ENCODE measurements around the gene ZNF25.

The ZNF25 gene

DNA sequence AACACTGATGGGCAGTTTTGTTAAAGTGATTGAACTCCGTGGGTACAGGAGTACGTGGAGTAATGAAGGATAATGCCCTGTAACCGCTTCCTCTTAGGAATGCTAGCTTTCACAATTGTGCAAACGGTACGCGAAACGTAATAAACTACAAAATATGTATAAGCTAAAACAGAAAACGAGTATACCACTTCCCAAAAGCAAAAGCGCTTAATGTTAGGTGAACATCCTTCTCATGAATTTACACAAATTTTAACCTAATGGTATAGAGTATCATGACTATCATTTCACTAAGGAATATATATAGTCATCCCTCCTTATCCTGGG lies 395 bp upstream of the ZNF25 start:
- H3K27ac ChIP-seq = peak overlapping the region; percentile 11; the same call in 1 of the 2 replicates
- TF ChIP-seq, protein P1, sequence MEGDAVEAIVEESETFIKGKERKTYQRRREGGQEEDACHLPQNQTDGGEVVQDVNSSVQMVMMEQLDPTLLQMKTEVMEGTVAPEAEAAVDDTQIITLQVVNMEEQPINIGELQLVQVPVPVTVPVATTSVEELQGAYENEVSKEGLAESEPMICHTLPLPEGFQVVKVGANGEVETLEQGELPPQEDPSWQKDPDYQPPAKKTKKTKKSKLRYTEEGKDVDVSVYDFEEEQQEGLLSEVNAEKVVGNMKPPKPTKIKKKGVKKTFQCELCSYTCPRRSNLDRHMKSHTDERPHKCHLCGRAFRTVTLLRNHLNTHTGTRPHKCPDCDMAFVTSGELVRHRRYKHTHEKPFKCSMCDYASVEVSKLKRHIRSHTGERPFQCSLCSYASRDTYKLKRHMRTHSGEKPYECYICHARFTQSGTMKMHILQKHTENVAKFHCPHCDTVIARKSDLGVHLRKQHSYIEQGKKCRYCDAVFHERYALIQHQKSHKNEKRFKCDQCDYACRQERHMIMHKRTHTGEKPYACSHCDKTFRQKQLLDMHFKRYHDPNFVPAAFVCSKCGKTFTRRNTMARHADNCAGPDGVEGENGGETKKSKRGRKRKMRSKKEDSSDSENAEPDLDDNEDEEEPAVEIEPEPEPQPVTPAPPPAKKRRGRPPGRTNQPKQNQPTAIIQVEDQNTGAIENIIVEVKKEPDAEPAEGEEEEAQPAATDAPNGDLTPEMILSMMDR (conservative IDR thresholded peaks at IDR 0.05; ENCODE audit: low read depth, low read length) = peak; percentile 35; the same call in 1 of the 2 replicates
- H4K20me1 ChIP-seq (ENCODE audit: insufficient read depth) = no peaks in the 10 kb centered on the region
- no peaks in the 10 kb centered on the region for H3K27me3 ChIP-seq (ENCODE audit: insufficient read depth, low read depth)
- H3K4me2 ChIP-seq = peak overlapping the region; percentile 80
- no peaks in the 10 kb centered on the region for H3K79me2 ChIP-seq (ENCODE audit: insufficient read depth, low read depth)
- no peaks in the 10 kb centered on the region for H3K36me3 ChIP-seq (ENCODE audit: insufficient read depth)
- no peak overlapping the region for H3K9ac ChIP-seq
- peaks cover 14% of the 10 kb centered on the region for H3K4me1 ChIP-seq (ENCODE audit: low read depth, poor library complexity, severe bottlenecking)
- no peak overlapping the region for H3K4me3 ChIP-seq (IDR thresholded peaks at IDR 0.05; ENCODE audit: insufficient read depth, low read depth, low read length)
- H2AFZ ChIP-seq (ENCODE audit: low read depth) = peak overlapping the region; percentile 88

GRCh38 chr10:37975401-37975991 lies 951 bp downstream of the ZNF25 start:
- Histone ChIP-seq H2AFZ (ENCODE audit: low read depth) (peak overlapping the region; percentile 83), H3K4me1 (ENCODE audit: low read depth, poor library complexity, severe bottlenecking) (peaks cover 14% of the 10 kb centered on the region), H3K27ac (peak overlapping the region; percentile 70), H3K79me2 (ENCODE audit: insufficient read depth, low read depth) (no peaks in the 10 kb centered on the region), H3K4me2 (peak overlapping the region; percentile 83), H3K36me3 (ENCODE audit: insufficient read depth) (no peaks in the 10 kb centered on the region), H4K20me1 (ENCODE audit: insufficient read depth) (no peaks in the 10 kb centered on the region), H3K27me3 (ENCODE audit: insufficient read depth, low read depth) (no peaks in the 10 kb centered on the region), H3K4me3 (IDR thresholded peaks at IDR 0.05; ENCODE audit: insufficient read depth, low read depth, low read length) (no peak overlapping the region), H3K9ac (peak overlapping the region; percentile 81)
- TF ChIP-seq, protein P1 (conservative IDR thresholded peaks at IDR 0.05; ENCODE audit: low read depth, low read length) = no peak

DNA sequence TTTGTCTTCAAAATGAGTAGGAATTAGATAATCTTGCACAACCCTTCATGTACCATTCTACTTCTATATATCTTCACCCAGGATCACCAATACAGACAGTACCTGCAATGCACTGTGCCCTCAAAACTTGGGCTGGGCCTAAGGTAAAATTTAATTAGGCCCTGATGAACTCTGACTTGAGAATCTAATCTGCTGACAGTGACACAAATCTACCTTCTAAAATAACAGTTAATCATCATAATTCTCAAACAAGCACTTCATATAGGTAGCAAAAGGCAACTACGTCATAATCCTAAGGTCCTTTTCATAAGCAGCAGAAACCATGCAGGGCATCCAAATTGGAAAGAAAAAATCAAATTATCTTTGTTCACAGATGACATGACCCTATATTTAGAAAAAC lies 4.1 kb downstream of the ZNF25 start:
- Histone ChIP-seq H4K20me1 (ENCODE audit: insufficient read depth) (no peaks in the 10 kb centered on the region), H3K27me3 (ENCODE audit: insufficient read depth, low read depth) (no peaks in the 10 kb centered on the region), H3K36me3 (ENCODE audit: insufficient read depth) (no peaks in the 10 kb centered on the region), H3K4me3 (IDR thresholded peaks at IDR 0.05; ENCODE audit: insufficient read depth, low read depth, low read length) (no peak overlapping the region), H3K9ac (no peak overlapping the region), H3K79me2 (ENCODE audit: insufficient read depth, low read depth) (no peaks in the 10 kb centered on the region), H3K27ac (no peak overlapping the region), H2AFZ (ENCODE audit: low read depth) (no peak overlapping the region), H3K4me1 (ENCODE audit: low read depth, poor library complexity, severe bottlenecking) (peaks cover 14% of the 10 kb centered on the region), H3K4me2 (no peak overlapping the region)
- TF ChIP-seq, protein P1 (conservative IDR thresholded peaks at IDR 0.05; ENCODE audit: low read depth, low read length) = no peak

GRCh38 chr10:37965006-37965405 lies 11.4 kb downstream of the ZNF25 start:
- no peak overlapping the region for H3K9ac ChIP-seq
- TF ChIP-seq, protein P1 (conservative IDR thresholded peaks at IDR 0.05; ENCODE audit: low read depth, low read length) = no peak
- H3K4me1 ChIP-seq (ENCODE audit: low read depth, poor library complexity, severe bottlenecking) = no peaks in the 10 kb centered on the region
- H3K4me2 ChIP-seq = no peak overlapping the region
- H3K27me3 ChIP-seq (ENCODE audit: insufficient read depth, low read depth) = no peaks in the 10 kb centered on the region
- no peaks in the 10 kb centered on the region for H3K36me3 ChIP-seq (ENCODE audit: insufficient read depth)
- H4K20me1 ChIP-seq (ENCODE audit: insufficient read depth) = no peaks in the 10 kb centered on the region
- no peak overlapping the region for H2AFZ ChIP-seq (ENCODE audit: low read depth)
- no peaks in the 10 kb centered on the region for H3K79me2 ChIP-seq (ENCODE audit: insufficient read depth, low read depth)
- no peak overlapping the region for H3K27ac ChIP-seq
- H3K4me3 ChIP-seq (IDR thresholded peaks at IDR 0.05; ENCODE audit: insufficient read depth, low read depth, low read length) = no peak overlapping the region
